Lower leg skin (tissue), 4 donors: ENCODE results near the gene MET. TPM values are rescaled to one million over a fixed set of nuclear protein-coding genes. Genes with fewer than 3 reads are reported as not detected.

Source experiments
- DNase-seq, 2 donors: peaks; one replicate each; pipeline ENCODE4 v3.0.0-alpha.2; 2019; ENCODE audit warnings: low spot score in 2 of 2
- H3K4me3 ChIP-seq: fragments of 200-600 bp; sonication (generic); 2 replicates; pipeline ENCODE4 v1.5.1; 2017; ENCODE audit warnings: mild to moderate bottlenecking, low read depth; ENCODE audit not compliant: poor library complexity, severe bottlenecking
- POLR2A ChIP-seq, 2 donors: fragments of 450-650 bp; IDR thresholded peaks; one replicate each; pipeline ENCODE4 v1.6.1; 2016 to 2017; ENCODE audit warnings: antibody characterized with exemption in 2 of 2, mild to moderate bottlenecking in 1 of 2, moderate library complexity in 1 of 2
- WGBS, 2 donors: methylation state at CpG; one replicate each; pipeline ENCODE4 v1.1.5; 2018; 5-methylcytosine and 5-hydroxymethylcytosine counted together
- intact Hi-C: fragments of 100-400 bp; cut with DNase I; formaldehyde crosslinking; loops from one replicate; pipeline ENCODE4 v1.15.0; 2023; ENCODE audit warnings: low total_unique reads
- total RNA-seq, 4 donors: library from RNA; depleted of rRNA; stranded (reverse); fragments of >200 nt; gene quantifications; one replicate each; pipeline ENCODE4 v1.1.0, GENCODE V29; 2016
- TF ChIP-seq, protein P1 (sequence below), 3 donors: fragments of 450-650 bp; IDR thresholded peaks; one replicate each; pipeline ENCODE4 v1.5.1; 2016; ENCODE audit warnings: antibody characterized with exemption in 3 of 3, mild to moderate bottlenecking in 3 of 3, moderate library complexity in 2 of 3

The MET gene
- total RNA-seq, 4 donors from 2014 or later: 15.8 to 28.2 (median 24.5) TPM

DNA sequence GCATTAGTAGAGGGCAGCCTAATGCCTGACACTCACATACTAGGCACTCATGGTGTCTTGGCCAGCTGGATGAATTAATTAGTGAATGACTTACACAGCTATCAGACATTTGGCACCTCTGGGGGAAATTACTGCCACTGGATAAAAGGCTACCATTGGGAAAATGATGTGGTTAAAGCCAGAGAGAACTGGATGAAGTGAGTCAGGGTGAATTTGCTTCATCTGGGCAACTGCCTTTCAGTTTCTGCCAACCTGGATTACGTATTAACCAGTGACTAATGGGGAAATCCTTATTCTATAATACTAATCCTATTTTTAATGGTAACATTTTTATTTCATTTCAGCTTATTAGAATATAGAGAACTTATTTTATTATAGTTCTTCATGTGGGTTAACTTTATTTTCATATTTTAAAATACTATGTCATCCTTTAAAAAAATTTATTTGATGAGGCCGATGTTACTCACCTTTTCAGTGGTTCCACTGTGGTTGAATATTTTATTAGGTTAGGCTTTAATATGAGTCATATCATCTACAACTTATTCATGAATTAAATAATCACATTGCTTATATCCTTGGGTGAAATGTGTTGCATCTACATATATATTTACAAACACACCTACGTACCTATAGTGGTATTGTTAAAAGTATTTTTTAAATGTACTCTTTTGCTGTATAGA lies 104.8 kb downstream of the MET start:
- 42 to 50% methylated on average over 3 of the region's 3 CpGs for WGBS, 2 donors
- H3K4me3 ChIP-seq: no peak overlapping the region
- intact Hi-C loops: no loop called here
- TF ChIP-seq POLR2A (IDR thresholded peaks at IDR 0.05): no peak
- TF ChIP-seq, protein P1, sequence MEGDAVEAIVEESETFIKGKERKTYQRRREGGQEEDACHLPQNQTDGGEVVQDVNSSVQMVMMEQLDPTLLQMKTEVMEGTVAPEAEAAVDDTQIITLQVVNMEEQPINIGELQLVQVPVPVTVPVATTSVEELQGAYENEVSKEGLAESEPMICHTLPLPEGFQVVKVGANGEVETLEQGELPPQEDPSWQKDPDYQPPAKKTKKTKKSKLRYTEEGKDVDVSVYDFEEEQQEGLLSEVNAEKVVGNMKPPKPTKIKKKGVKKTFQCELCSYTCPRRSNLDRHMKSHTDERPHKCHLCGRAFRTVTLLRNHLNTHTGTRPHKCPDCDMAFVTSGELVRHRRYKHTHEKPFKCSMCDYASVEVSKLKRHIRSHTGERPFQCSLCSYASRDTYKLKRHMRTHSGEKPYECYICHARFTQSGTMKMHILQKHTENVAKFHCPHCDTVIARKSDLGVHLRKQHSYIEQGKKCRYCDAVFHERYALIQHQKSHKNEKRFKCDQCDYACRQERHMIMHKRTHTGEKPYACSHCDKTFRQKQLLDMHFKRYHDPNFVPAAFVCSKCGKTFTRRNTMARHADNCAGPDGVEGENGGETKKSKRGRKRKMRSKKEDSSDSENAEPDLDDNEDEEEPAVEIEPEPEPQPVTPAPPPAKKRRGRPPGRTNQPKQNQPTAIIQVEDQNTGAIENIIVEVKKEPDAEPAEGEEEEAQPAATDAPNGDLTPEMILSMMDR (IDR thresholded peaks at IDR 0.05): no peak
- peak in 1 of 2 donors; percentile 27 for DNase-seq

GRCh38 chr7:116777651-116778281 lies 105.8 kb downstream of the MET start:
- DNase-seq: no peak
- no peak for TF ChIP-seq POLR2A (IDR thresholded peaks at IDR 0.05)
- TF ChIP-seq, protein P1 (IDR thresholded peaks at IDR 0.05): no peak
- 40 to 49% methylated on average over 3 of the region's 3 CpGs for WGBS, 2 donors
- intact Hi-C loops: no loop called here
- no peak overlapping the region for H3K4me3 ChIP-seq

DNA sequence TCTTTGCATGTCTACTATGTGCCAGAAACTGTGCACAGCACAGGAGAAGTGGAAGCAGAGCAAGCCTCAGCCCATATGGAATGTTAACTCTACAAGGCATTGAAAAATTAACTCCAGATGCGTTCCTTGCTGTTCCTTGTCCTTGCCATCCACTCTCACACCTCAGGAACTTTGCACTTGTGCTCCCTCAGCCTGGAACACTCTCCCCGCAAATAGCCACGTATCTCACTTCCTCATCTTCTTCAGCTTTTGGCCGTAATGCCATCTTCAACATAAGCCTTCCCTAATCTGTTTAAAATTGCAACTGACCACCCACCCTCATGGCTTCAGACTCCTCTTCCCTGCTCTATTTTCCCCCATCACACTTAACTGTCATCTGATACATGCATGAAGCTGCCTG lies 107.2 kb downstream of the MET start:
- TF ChIP-seq, protein P1 (IDR thresholded peaks at IDR 0.05): no peak
- no peak for TF ChIP-seq POLR2A (IDR thresholded peaks at IDR 0.05)
- H3K4me3 ChIP-seq: no peak overlapping the region
- no peak for DNase-seq
- WGBS, 2 donors: 85 to 86% methylated on average over 4 of the region's 4 CpGs
- intact Hi-C loops: no loop called here

DNA sequence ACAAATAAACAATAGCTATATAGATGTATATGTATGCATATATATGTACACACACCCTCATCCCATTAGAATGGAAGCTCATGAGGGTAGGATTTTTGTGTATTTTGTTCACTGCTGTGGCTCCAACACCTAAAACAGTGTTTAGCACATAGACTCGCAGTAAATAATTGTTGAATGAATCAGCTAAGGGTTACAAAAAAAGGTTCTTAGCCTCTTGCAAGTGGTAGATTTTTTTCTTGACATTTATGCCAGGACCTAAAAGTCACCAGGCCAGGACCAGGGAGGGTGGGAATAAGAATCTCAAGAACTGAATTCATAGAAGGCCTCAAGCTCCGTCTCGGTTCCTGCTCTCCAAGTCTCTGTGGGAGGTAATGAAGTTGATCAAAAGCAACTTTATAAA lies 107.9 kb downstream of the MET start:
- DNase-seq: no peak

DNA sequence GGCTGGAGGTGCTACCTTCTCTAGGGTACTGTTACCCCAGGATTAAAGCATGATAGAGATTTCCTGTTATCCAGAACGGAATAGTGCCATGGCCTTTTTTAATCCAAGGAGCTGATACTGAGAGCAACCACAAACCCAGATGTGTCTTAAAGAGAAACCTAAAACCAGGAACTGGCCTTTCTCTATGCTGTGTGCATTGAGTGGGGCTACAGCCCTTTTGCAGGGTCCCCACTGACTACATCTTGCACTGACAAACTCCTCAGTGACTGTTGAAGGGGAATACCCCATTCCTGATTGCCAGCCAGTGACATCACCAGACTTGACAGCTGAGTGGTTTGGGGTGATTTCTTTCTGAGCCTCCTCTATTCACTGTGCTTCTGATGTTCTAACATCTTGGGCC lies 108.5 kb downstream of the MET start:
- 39 to 48% methylated on average over 1 of the region's 1 CpG for WGBS, 2 donors
- TF ChIP-seq, protein P1 (IDR thresholded peaks at IDR 0.05): no peak
- no peak for TF ChIP-seq POLR2A (IDR thresholded peaks at IDR 0.05)
- no peak overlapping the region for H3K4me3 ChIP-seq
- intact Hi-C loops: no loop called here
- no peak for DNase-seq

More for the DNA sequence above, 107.9 kb downstream of the MET start:
- intact Hi-C loops: no loop called here
- 85 to 90% methylated on average over 3 of the region's 3 CpGs for WGBS, 2 donors
- H3K4me3 ChIP-seq: no peak overlapping the region
- TF ChIP-seq POLR2A (IDR thresholded peaks at IDR 0.05): no peak
- TF ChIP-seq, protein P1 (IDR thresholded peaks at IDR 0.05): no peak
